Prostate gland (tissue), 2 donors: Measurements from ENCODE around the gene OTULINL. TPM values are rescaled to one million over a fixed set of nuclear protein-coding genes. Genes with fewer than 3 reads are reported as not detected.

ENCODE experiments used
- DNase-seq: peaks from one replicate; pipeline ENCODE4 v3.0.0-alpha.2; 2019; ENCODE audit warnings: low spot score
- H3K27ac ChIP-seq, 2 donors: fragments of 200-600 bp; sonication (generic); 2 replicates each; pipeline ENCODE4 v1.5.1; 2017 to 2019
- H3K27me3 ChIP-seq: fragments of 200-600 bp; sonication (generic); replicated peaks from 2 replicates; pipeline ENCODE4 v1.5.1; 2019; ENCODE audit not compliant: insufficient read depth
- H3K36me3 ChIP-seq, 2 donors: fragments of 200-600 bp; sonication (generic); 1 replicate in 1 of 2; 2 replicates in 1 of 2; pipeline versions ENCODE4 v1.5.1 to v1.8.1; 2017 to 2019
- H3K4me1 ChIP-seq: fragments of 200-600 bp; sonication (generic); replicated peaks from 2 replicates; pipeline ENCODE4 v1.5.1; 2019
- H3K4me3 ChIP-seq, 2 donors: fragments of 200-600 bp; sonication (generic); 2 replicates each; pipeline ENCODE4 v1.5.1; 2017 to 2019
- H3K9me3 ChIP-seq: fragments of 200-600 bp; sonication (generic); 2 replicates; pipeline ENCODE4 v1.5.1; 2017
- CTCF ChIP-seq, 4 experiments: fragments of 200-600 bp in 2 of 4; fragments of 450-650 bp in 2 of 4; sonication (generic) in 2 of 4; IDR thresholded peaks; 1 replicate in 3 of 4; 2 replicates in 1 of 4; pipeline ENCODE4 v1.5.1; 2016 to 2019; ENCODE audit warnings: antibody characterized with exemption in 4 of 4, mild to moderate bottlenecking in 2 of 4, moderate library complexity in 2 of 4
- POLR2A ChIP-seq: fragments of 450-650 bp; IDR thresholded peaks from one replicate; pipeline ENCODE4 v1.6.1; 2016; ENCODE audit warnings: antibody characterized with exemption, mild to moderate bottlenecking
- POLR2AphosphoS5 ChIP-seq: sonication (generic); formaldehyde crosslinking; IDR thresholded peaks from one replicate; pipeline ENCODE4 v1.6.1; 2017; ENCODE audit warnings: antibody characterized with exemption
- WGBS: methylation state at CpG from one replicate; pipeline ENCODE4 v1.1.5; 2018; 5-methylcytosine and 5-hydroxymethylcytosine counted together
- intact Hi-C: fragments of 100-400 bp; cut with DNase I; formaldehyde crosslinking; loops from one replicate; pipeline ENCODE4 v1.14.2; 2022
- total RNA-seq, 2 donors: library from RNA; depleted of rRNA; stranded (reverse); fragments of >200 nt; gene quantifications; one replicate each; pipeline ENCODE4 v1.1.0, GENCODE V29; 2016

OTULINL gene
- total RNA-seq, 2 donors from 2014 or later: 12.4 to 20.6 TPM

- Histone ChIP-seq H3K27me3 (no peaks in the 10 kb centered on the region), H3K36me3 (no peaks in the 10 kb centered on the region), H3K4me3 (no peak overlapping the region), H3K27ac (no peak overlapping the region), H3K9me3 (no peaks in the 10 kb centered on the region), H3K4me1 (no peaks in the 10 kb centered on the region)
- 55% methylated on average over 8 of the region's 8 CpGs for WGBS
- intact Hi-C loops: no loop called here
- no peak for TF ChIP-seq POLR2A
- no peak for TF ChIP-seq POLR2AphosphoS5
- TF ChIP-seq CTCF (IDR thresholded peaks at IDR 0.05): no peak
- no peak for DNase-seq
Measured at GRCh38 chr5:14557203-14557770, 24.3 kb upstream of the OTULINL start.

- no peaks in the 10 kb centered on the region for H3K9me3 ChIP-seq
- 62% methylated on average over 8 of the region's 8 CpGs for WGBS
- TF ChIP-seq POLR2A (no peak), POLR2AphosphoS5 (no peak), CTCF (IDR thresholded peaks at IDR 0.05) (no peak)
- no peaks in the 10 kb centered on the region for H3K36me3 ChIP-seq
- no peak overlapping the region for H3K4me3 ChIP-seq
- no peaks in the 10 kb centered on the region for H3K4me1 ChIP-seq
- no peaks in the 10 kb centered on the region for H3K27me3 ChIP-seq
- intact Hi-C loops: no loop called here
- DNase-seq: no peak
- H3K27ac ChIP-seq: no peak overlapping the region
Measured at GRCh38 chr5:14557791-14558415, 23.7 kb upstream of the OTULINL start.

GRCh38 chr5:14560091-14560595, 21.4 kb upstream of the OTULINL start:
- intact Hi-C loops: no loop called here
- DNase-seq: no peak
- Histone ChIP-seq H3K27me3 (no peaks in the 10 kb centered on the region), H3K27ac (no peak overlapping the region), H3K4me1 (no peaks in the 10 kb centered on the region), H3K36me3 (no peaks in the 10 kb centered on the region), H3K4me3 (no peak overlapping the region), H3K9me3 (no peaks in the 10 kb centered on the region)
- WGBS: 47% methylated on average over 10 of the region's 10 CpGs
- TF ChIP-seq CTCF (IDR thresholded peaks at IDR 0.05) (no peak), POLR2AphosphoS5 (no peak), POLR2A (no peak)

GRCh38 chr5:14561741-14562140, 19.9 kb upstream of the OTULINL start:
- no peak for TF ChIP-seq CTCF (IDR thresholded peaks at IDR 0.05)
- no peak for TF ChIP-seq POLR2A
- no peak for TF ChIP-seq POLR2AphosphoS5
- H3K27ac ChIP-seq: no peak overlapping the region
- DNase-seq: no peak
- no peak overlapping the region for H3K4me3 ChIP-seq
- H3K9me3 ChIP-seq: no peaks in the 10 kb centered on the region
- H3K27me3 ChIP-seq: no peaks in the 10 kb centered on the region
- WGBS: 83% methylated on average over 3 of the region's 3 CpGs
- no peaks in the 10 kb centered on the region for H3K36me3 ChIP-seq
- intact Hi-C loops: no loop called here
- H3K4me1 ChIP-seq: no peaks in the 10 kb centered on the region

GRCh38 chr5:14568333-14568732, 13.3 kb upstream of the OTULINL start:
- no peaks in the 10 kb centered on the region for H3K4me1 ChIP-seq
- no peak overlapping the region for H3K27ac ChIP-seq
- no peaks in the 10 kb centered on the region for H3K27me3 ChIP-seq
- DNase-seq: no peak
- intact Hi-C loops: no loop called here
- 93% methylated on average over 1 of the region's 1 CpG for WGBS
- no peak overlapping the region for H3K4me3 ChIP-seq
- H3K9me3 ChIP-seq: no peaks in the 10 kb centered on the region
- H3K36me3 ChIP-seq: no peaks in the 10 kb centered on the region
- no peak for TF ChIP-seq POLR2AphosphoS5
- TF ChIP-seq POLR2A: no peak
